ENCODE data around the gene CD47.

DNA sequence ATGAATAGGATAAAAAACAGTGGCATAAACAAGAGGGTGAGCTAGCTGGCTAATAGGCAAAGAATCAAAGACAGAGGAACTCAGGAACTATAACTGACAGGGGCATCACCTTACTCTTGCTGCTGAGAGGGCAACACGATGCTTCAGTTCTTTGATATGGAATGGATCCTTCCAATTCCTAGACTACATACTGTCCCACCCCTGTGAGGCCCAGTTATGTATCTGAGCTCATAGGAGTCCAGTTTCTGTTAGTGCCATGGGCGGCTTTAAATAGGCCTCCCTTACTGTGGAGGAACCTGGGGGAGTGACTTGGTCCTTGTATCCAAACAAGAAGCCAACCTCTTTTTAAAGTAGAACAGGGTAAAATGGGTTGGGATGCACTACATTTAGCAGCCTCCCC lies 37.3 kb downstream of the CD47 start:
- no peak for TF ChIP-seq CTCF (IDR thresholded peaks at IDR 0.05)
- TF ChIP-seq ZFX (IDR thresholded peaks at IDR 0.05; ENCODE audit: borderline replicate concordance), result no peak

Measured in 22Rv1 (cell line).